PFSK-1 (cell line): ENCODE measurements around the gene DUSP28.

Experiments used
- FOXP2 ChIP-seq: optimal IDR thresholded peaks from 2 replicates; pipeline ENCODE3; 2011; ENCODE audit warnings: borderline replicate concordance, control low read depth, inconsistent platforms; ENCODE audit not compliant: insufficient read depth; ENCODE audit errors: extremely low read length, extremely low read depth
- POLR2AphosphoS5 ChIP-seq: IDR thresholded peaks from 2 replicates; pipeline ENCODE4 v1.6.1; 2012; ENCODE audit warnings: low read depth, mild to moderate bottlenecking, control low read depth, low read length, moderate library complexity
- REST ChIP-seq, 2 experiments: IDR thresholded peaks; 2 replicates each; pipeline versions ENCODE4 v1.6.1 to v1.8.0; 2011 to 2012; ENCODE audit warnings: low read depth in 2 of 2, low read length in 2 of 2, control low read depth in 1 of 2, inconsistent platforms in 1 of 2, mild to moderate bottlenecking in 1 of 2, moderate library complexity in 1 of 2; ENCODE audit not compliant: insufficient read depth in 1 of 2
- SIN3A ChIP-seq: IDR thresholded peaks from 2 replicates; pipeline ENCODE4 v1.6.1; 2012; ENCODE audit warnings: mild to moderate bottlenecking, low read length, moderate library complexity, borderline replicate concordance; ENCODE audit not compliant: insufficient read depth
- TAF1 ChIP-seq: IDR thresholded peaks from 2 replicates; pipeline ENCODE4 v1.6.1; 2012; ENCODE audit warnings: low read length, control low read depth, borderline replicate concordance; ENCODE audit not compliant: insufficient read depth

GRCh38 chr2:240538031-240538780, 22.0 kb upstream of the DUSP28 start:
- TF ChIP-seq POLR2AphosphoS5 (no peak), TAF1 (no peak), SIN3A (no peak), FOXP2 (no peak), REST (IDR thresholded peaks at IDR 0.05; ENCODE audit: insufficient read depth in 1 of 2, low read depth in 2 of 2, low read length in 2 of 2) (no peak)
